ENCODE data around the gene P2RY12.

DNA sequence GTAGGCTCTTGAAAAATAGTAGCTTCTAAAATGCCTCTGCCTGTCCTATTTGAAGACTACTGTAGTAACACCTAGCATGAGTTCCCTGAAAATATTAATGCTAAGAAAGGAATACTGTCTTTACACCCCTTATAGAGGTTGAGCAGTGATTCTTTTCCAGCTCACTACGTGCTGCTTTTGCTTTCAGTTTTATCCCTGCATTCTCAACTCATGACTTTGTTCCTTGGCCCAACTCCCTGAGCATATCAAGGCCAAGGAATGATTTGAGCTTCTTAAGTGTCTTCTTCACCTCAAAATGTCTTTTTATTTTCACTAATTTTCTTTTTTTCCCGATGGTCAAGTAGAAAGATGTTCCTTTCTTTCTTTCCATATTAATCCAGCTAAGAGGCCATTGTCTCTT lies 38.7 kb downstream of the P2RY12 start:
- no peak for TF ChIP-seq CTCF (conservative IDR thresholded peaks at IDR 0.05; ENCODE audit: low read depth, low read length)
- TF ChIP-seq EZH2 (IDR thresholded peaks at IDR 0.05; ENCODE audit: low read length, unreplicated experiment) = no peak
